Inferior parietal cortex (tissue), 1 donor: ENCODE data around the gene ATG10.

Experiments used
- DNase-seq: peaks from one replicate; pipeline ENCODE4 v3.0.0-alpha.2; 2016; ENCODE audit errors: extremely low spot score

Gene ATG10

GRCh38 chr5:82276800-82277612 is 305.2 kb downstream of the ATG10 start:
- no peak for DNase-seq

- DNase-seq, result no peak
Observed at GRCh38 chr5:82277613-82277986, 305.8 kb downstream of the ATG10 start.

- DNase-seq, result peak; percentile 98
Observed at GRCh38 chr5:82277987-82278710, 306.3 kb downstream of the ATG10 start, which contains the start of gene RPS23. RPS23 (minus strand) TSS chr5:82278354; CDS start chr5:82278323, 31 bp downstream.

GRCh38 chr5:82278711-82279370 is 307.0 kb downstream of the ATG10 start:
- DNase-seq, result no peak

- no peak for DNase-seq
Observed at GRCh38 chr5:82283893-82284292, 312.1 kb downstream of the ATG10 start.

- DNase-seq, result no peak
Observed at GRCh38 chr5:82285206-82285605, 313.4 kb downstream of the ATG10 start.

GRCh38 chr5:82287625-82288024 is 315.8 kb downstream of the ATG10 start:
- DNase-seq, result peak; percentile 43

GRCh38 chr5:82290005-82290404 is 318.2 kb downstream of the ATG10 start:
- DNase-seq, result no peak

- DNase-seq, result no peak
Observed at GRCh38 chr5:82290908-82291307, 319.1 kb downstream of the ATG10 start.

GRCh38 chr5:82291420-82291819 is 319.6 kb downstream of the ATG10 start:
- DNase-seq, result no peak

GRCh38 chr5:82295144-82295543 is 323.3 kb downstream of the ATG10 start:
- no peak for DNase-seq

- DNase-seq, result no peak
Observed at GRCh38 chr5:82295959-82296531, 324.2 kb downstream of the ATG10 start.

- DNase-seq, result no peak
Observed at GRCh38 chr5:82296929-82297328, 325.1 kb downstream of the ATG10 start.

GRCh38 chr5:82297711-82298110 is 325.9 kb downstream of the ATG10 start:
- no peak for DNase-seq

- DNase-seq, result no peak
Observed at GRCh38 chr5:82298668-82299067, 326.8 kb downstream of the ATG10 start.

GRCh38 chr5:82301190-82301589 is 329.4 kb downstream of the ATG10 start:
- no peak for DNase-seq
